H1 (cell line): ENCODE measurements around the gene HSPBP1. TPM values are rescaled to one million over a fixed set of nuclear protein-coding genes. Genes with fewer than 3 reads are reported as not detected.

Experiments
- CTCF ChIA-PET: fragments of 300-600 bp; sonication (Branson Sonifier 250); formaldehyde crosslinking; loops from one replicate; lab custom pipeline; 2021; ENCODE audit not compliant: partially characterized antibody; lab: Charles Lee
- POLR2A ChIA-PET: fragments of 300-600 bp; sonication (Branson Sonifier 250); formaldehyde crosslinking; loops from one replicate; lab custom pipeline; 2021; ENCODE audit warnings: inconsistent platforms; ENCODE audit not compliant: partially characterized antibody; lab: Charles Lee
- DNase-seq, 2 experiments: peaks; one replicate each; pipeline versions ENCODE4 v3.0.0 to v3.0.0-alpha.2; 2010 to 2022; ENCODE audit warnings: low spot score in 2 of 2, low read depth in 1 of 2, mixed read lengths in 1 of 2
- FAIRE-seq: peaks from 2 replicates; lab custom pipeline; 2011; peaks lifted over from hg19 to GRCh38; lab: Jason Lieb, UNC
- H2AFZ ChIP-seq: 2 replicates; pipeline ENCODE4 v1.8.1; 2012; ENCODE audit warnings: low read length, inconsistent platforms
- H2AK5ac ChIP-seq: 2 replicates; pipeline ENCODE4 v1.6.1; 2013; ENCODE audit warnings: low read depth, low read length
- H2BK120ac ChIP-seq: replicated peaks from 2 replicates; pipeline ENCODE3; 2013; ENCODE audit warnings: low read depth, low read length, inconsistent platforms
- H2BK12ac ChIP-seq: 2 replicates; pipeline ENCODE4 v1.6.1; 2013; ENCODE audit warnings: low read depth, low read length
- H2BK15ac ChIP-seq: 2 replicates; pipeline ENCODE4 v1.6.1; 2013; ENCODE audit warnings: low read length
- H2BK20ac ChIP-seq: 2 replicates; pipeline ENCODE4 v1.6.1; 2013; ENCODE audit warnings: low read length
- H2BK5ac ChIP-seq: 2 replicates; pipeline ENCODE4 v1.6.1; 2013; ENCODE audit warnings: low read depth, low read length
- H3K14ac ChIP-seq: 2 replicates; pipeline ENCODE4 v1.6.1; 2013; ENCODE audit warnings: inconsistent platforms; ENCODE audit not compliant: insufficient read length
- H3K18ac ChIP-seq: 2 replicates; pipeline ENCODE4 v1.6.1; 2013; ENCODE audit warnings: low read length; ENCODE audit errors: extremely low read depth
- H3K23ac ChIP-seq: 2 replicates; pipeline ENCODE4 v1.6.1; 2013; ENCODE audit warnings: inconsistent platforms; ENCODE audit not compliant: insufficient read length
- H3K23me2 ChIP-seq: 2 replicates; pipeline ENCODE4 v1.6.1; 2013; ENCODE audit warnings: low read depth, low read length
- H3K27ac ChIP-seq: 2 replicates; pipeline ENCODE4 v1.6.1; 2011; ENCODE audit warnings: low read depth, low read length, inconsistent platforms
- H3K27me3 ChIP-seq, 4 experiments: replicated peaks in 1 of 4; 1 replicate in 1 of 4; 2 replicates in 3 of 4; pipeline versions ENCODE4 v1.6.1 to v1.8.1; 2011 to 2013; ENCODE audit warnings: low read length in 3 of 4, mild to moderate bottlenecking in 3 of 4, inconsistent platforms in 2 of 4, mixed read lengths in 2 of 4, moderate library complexity in 1 of 4; ENCODE audit not compliant: control insufficient read depth in 3 of 4, insufficient read depth in 3 of 4; ENCODE audit errors: extremely low read depth in 1 of 4
- H3K36me3 ChIP-seq, 4 experiments: 2 replicates each; pipeline versions ENCODE4 v1.6.1 to v1.8.1; 2011 to 2013; ENCODE audit warnings: mild to moderate bottlenecking in 4 of 4, low read length in 3 of 4, moderate library complexity in 2 of 4, control low read depth in 1 of 4, inconsistent platforms in 1 of 4; ENCODE audit not compliant: insufficient read depth in 4 of 4, control insufficient read depth in 2 of 4
- H3K4ac ChIP-seq: replicated peaks from 2 replicates; pipeline ENCODE3; 2013; ENCODE audit warnings: low read length, low read depth, mixed read lengths, inconsistent platforms; ENCODE audit not compliant: insufficient read length
- H3K4me1 ChIP-seq, 4 experiments: replicated peaks in 1 of 4; 1 replicate in 1 of 4; 2 replicates in 3 of 4; pipeline versions ENCODE4 v1.6.1 to v1.8.1; 2011 to 2013; ENCODE audit warnings: low read length in 3 of 4, inconsistent platforms in 2 of 4, mixed read lengths in 1 of 4; ENCODE audit not compliant: insufficient read depth in 4 of 4, control insufficient read depth in 3 of 4
- H3K4me2 ChIP-seq, 2 experiments: 2 replicates each; pipeline versions ENCODE4 v1.6.1 to v1.8.1; 2011 to 2013; ENCODE audit warnings: low read depth in 2 of 2, low read length in 2 of 2, control low read depth in 1 of 2, inconsistent platforms in 1 of 2, mild to moderate bottlenecking in 1 of 2; ENCODE audit not compliant: insufficient read depth in 1 of 2
- H3K4me3 ChIP-seq, 4 experiments: fragments of 200-600, 300-600 bp in 1 of 4; sonication (generic), shearing (Covaris generic), sonication (Bioruptor Twin) in 1 of 4; 2 replicates each; pipeline versions ENCODE4 v1.5.1 to v1.8.1; 2011 to 2016; ENCODE audit warnings: low read length in 4 of 4, low read depth in 3 of 4, control low read depth in 2 of 4, inconsistent platforms in 2 of 4, mild to moderate bottlenecking in 2 of 4, mixed read lengths in 1 of 4, moderate library complexity in 1 of 4; ENCODE audit not compliant: insufficient read depth in 2 of 4; ENCODE audit errors: extremely low read depth in 1 of 4
- H3K56ac ChIP-seq: replicated peaks from 2 replicates; pipeline ENCODE3; 2013; ENCODE audit warnings: low read depth, mild to moderate bottlenecking, mixed read lengths, low read length, inconsistent platforms; ENCODE audit not compliant: insufficient read length
- H3K79me1 ChIP-seq: 2 replicates; pipeline ENCODE4 v1.6.1; 2013; ENCODE audit warnings: low read depth, low read length, control low read depth
- H3K79me2 ChIP-seq, 2 experiments: 2 replicates each; pipeline versions ENCODE4 v1.6.1 to v1.8.1; 2012 to 2013; ENCODE audit warnings: low read length in 2 of 2, mild to moderate bottlenecking in 2 of 2, inconsistent platforms in 1 of 2; ENCODE audit not compliant: insufficient read depth in 2 of 2, control insufficient read depth in 1 of 2
- H3K9ac ChIP-seq, 4 experiments: replicated peaks in 1 of 4; 1 replicate in 1 of 4; 2 replicates in 3 of 4; pipeline versions ENCODE4 v1.6.1 to v1.8.1; 2011 to 2013; ENCODE audit warnings: low read depth in 3 of 4, low read length in 3 of 4, control low read depth in 2 of 4, mild to moderate bottlenecking in 2 of 4, moderate library complexity in 2 of 4, inconsistent platforms in 1 of 4; ENCODE audit errors: extremely low read depth in 1 of 4
- H3K9me3 ChIP-seq, 2 experiments: 2 replicates each; pipeline versions ENCODE4 v1.6.1 to v1.8.1; 2012 to 2013; ENCODE audit warnings: mild to moderate bottlenecking in 2 of 2, moderate library complexity in 2 of 2, control low read depth in 1 of 2, inconsistent platforms in 1 of 2, low read depth in 1 of 2, low read length in 1 of 2, mixed read lengths in 1 of 2; ENCODE audit not compliant: insufficient read depth in 2 of 2
- H4K20me1 ChIP-seq, 2 experiments: replicated peaks in 1 of 2; 2 replicates each; pipeline versions ENCODE3 to v1.8.1; 2011 to 2013; ENCODE audit warnings: inconsistent platforms in 2 of 2, low read length in 2 of 2, mild to moderate bottlenecking in 1 of 2; ENCODE audit not compliant: insufficient read depth in 2 of 2, control insufficient read depth in 1 of 2
- H4K5ac ChIP-seq: 2 replicates; pipeline ENCODE4 v1.6.1; 2013; ENCODE audit warnings: low read length, low read depth, mixed read lengths, inconsistent platforms; ENCODE audit not compliant: insufficient read length
- H4K8ac ChIP-seq: 2 replicates; pipeline ENCODE4 v1.8.0; 2013; ENCODE audit warnings: mild to moderate bottlenecking, moderate library complexity, low read length, inconsistent platforms; ENCODE audit not compliant: insufficient read depth; ENCODE audit errors: extremely low read depth
- H4K91ac ChIP-seq: replicated peaks from 2 replicates; pipeline ENCODE3; 2013; ENCODE audit warnings: low read length, mixed read lengths, inconsistent platforms; ENCODE audit not compliant: insufficient read length
- ATF2 ChIP-seq: IDR thresholded peaks from 2 replicates; pipeline ENCODE4 v1.6.1; 2012; ENCODE audit warnings: low read length, inconsistent platforms
- CREB1 ChIP-seq: IDR thresholded peaks from 2 replicates; pipeline ENCODE4 v1.6.1; 2012; ENCODE audit warnings: inconsistent platforms
- GABPA ChIP-seq: IDR thresholded peaks from 2 replicates; pipeline ENCODE4 v1.6.1; 2011; ENCODE audit warnings: mild to moderate bottlenecking, low read length, moderate library complexity, borderline replicate concordance; ENCODE audit not compliant: insufficient read depth
- JUND ChIP-seq: IDR thresholded peaks from 2 replicates; pipeline ENCODE4 v1.6.1; 2011; ENCODE audit warnings: mild to moderate bottlenecking, improper control_type of control experiment, low read length
- MAX ChIP-seq: IDR thresholded peaks from 2 replicates; pipeline ENCODE4 v1.6.1; 2012; ENCODE audit warnings: inconsistent platforms
- PHF8 ChIP-seq: fragments of 200-600 bp; sonication (generic); conservative IDR thresholded peaks from 2 replicates; pipeline ENCODE4 v1.7.1; 2012; ENCODE audit warnings: low read depth, mild to moderate bottlenecking, inconsistent platforms, low read length, moderate library complexity
- POU5F1 ChIP-seq: IDR thresholded peaks from 2 replicates; pipeline ENCODE4 v1.6.1; 2011; ENCODE audit warnings: low read depth, mild to moderate bottlenecking, low read length, moderate library complexity
- SIN3A ChIP-seq, 2 experiments: IDR thresholded peaks in 1 of 2; conservative IDR thresholded peaks in 1 of 2; 2 replicates each; pipeline ENCODE4 v1.6.1; 2011 to 2012; ENCODE audit warnings: low read length in 2 of 2, improper control_type of control experiment in 1 of 2, low read depth in 1 of 2, mild to moderate bottlenecking in 1 of 2
- ZNF274 ChIP-seq: IDR thresholded peaks from 2 replicates; pipeline ENCODE4 v1.7.0; 2012; ENCODE audit warnings: low read length, borderline replicate concordance; ENCODE audit errors: extremely low read depth
- WGBS, 2 experiments: shearing (Covaris generic) in 1 of 2; methylation state at CpG; one replicate each; pipeline versions ENCODE4 v1.1.6 to v1.1.7; 2013 to 2015; ENCODE audit warnings: low lambda C conversion rate in 2 of 2, mixed read lengths in 2 of 2, inconsistent platforms in 1 of 2, low coverage in 1 of 2, missing lambda C conversion rate in 1 of 2; ENCODE audit not compliant: insufficient replicate concordance in 2 of 2, insufficient coverage in 1 of 2, insufficient read length in 1 of 2; ENCODE audit errors: extremely low coverage in 1 of 2, missing lambda C conversion rate in 1 of 2; 5-methylcytosine and 5-hydroxymethylcytosine counted together
- polyA plus RNA-seq, 7 experiments: library from polyadenylated mRNA; depleted of rRNA in 3 of 7; stranded (reverse) in 5 of 7; unstranded in 2 of 7; fragments of >200 nt in 5 of 7; fragments of 200-250 nt in 2 of 7; gene quantifications; 1 replicate in 5 of 7; 2 replicates in 1 of 7; 4 replicates in 1 of 7; pipeline versions ENCODE4 v1.2.1 to v1.2.3, GENCODE V29; 2011 to 2013; ENCODE audit warnings: missing spikeins in 2 of 7, mixed read lengths in 2 of 7
- total RNA-seq: library from RNA; stranded (reverse); fragmentation: NEBNext Ultra II Directional; extraction: Animal tissue kit (Norgen Biotek cat#: 25700); gene quantifications from 2 replicates; pipeline ENCODE4 v1.2.1, GENCODE V29; 2021

The HSPBP1 gene
- total and polyA plus RNA-seq, 2 of the 8 experiments (the other 6 are each of a cell fraction or from before 2014, with no cell fraction given), result 63.4 to 100 TPM

- H4K91ac ChIP-seq, result no peak overlapping the region
- peak overlapping the region; percentile 23; the same call in 1 of the 2 replicates for H4K8ac ChIP-seq
- H3K56ac ChIP-seq, result no peak overlapping the region
- H3K27me3 ChIP-seq, result no peaks in the 10 kb centered on the region
- ChIA-PET POLR2A (interaction anchor here (1.0 to 5.0 kb wide), 8 partner anchors 13 to 150 kb away, joined by 3 to 23 read pairs (median 3); partner anchors contain the start of genes HSPBP1 and UBE2S), CTCF (interaction anchor here (1.1 to 4.7 kb wide), 6 partner anchors 9 to 162 kb away, joined by 3 to 32 read pairs (median 4); no protein-coding TSS in a partner anchor)
- H4K20me1 ChIP-seq, result peaks cover 31 to 37% of the 10 kb centered on the region in 2 experiments
- H2BK12ac ChIP-seq, result no peak overlapping the region
- H3K79me1 ChIP-seq, result peaks cover 22% of the 10 kb centered on the region
- no peaks in the 10 kb centered on the region for H3K36me3 ChIP-seq
- no peak overlapping the region for H3K27ac ChIP-seq
- no peak overlapping the region for H2BK15ac ChIP-seq
- H3K79me2 ChIP-seq, result peaks cover 12 to 67% of the 10 kb centered on the region in 2 experiments
- H2BK5ac ChIP-seq, result no peak overlapping the region
- H2BK20ac ChIP-seq, result no peak overlapping the region
- H3K9ac ChIP-seq, result no peak overlapping the region
- no peak overlapping the region for H3K4ac ChIP-seq
- peak overlapping the region; percentile 78 to 84; a peak in 3 of 4 replicates for H3K4me2 ChIP-seq
- 86% methylated on average over 22 of the region's 22 CpGs; no CpG with 5 or more reads in 1 of the 2 experiments for whole genome bisulfite sequencing, 2 experiments
- FAIRE-seq (no peak), DNase-seq (no peak)
- no peak overlapping the region for H2AFZ ChIP-seq
- peaks cover 13% of the 10 kb centered on the region; the same call in 1 of the 2 replicates for H3K23me2 ChIP-seq
- no peak overlapping the region for H3K18ac ChIP-seq
- H3K23ac ChIP-seq, result no peak overlapping the region
- no peak overlapping the region for H2BK120ac ChIP-seq
- peak overlapping the region in 3 of 4 experiments; percentile 79 to 84 (median 81); a peak in 4 of 8 replicates for H3K4me3 ChIP-seq
- no peak overlapping the region for H4K5ac ChIP-seq
- no peak overlapping the region for H2AK5ac ChIP-seq
- no peak overlapping the region for H3K14ac ChIP-seq
- no peaks in the 10 kb centered on the region for H3K9me3 ChIP-seq
- peaks cover 4 to 25% (median 16%) of the 10 kb centered on the region in 4 experiments; a peak in 6 of 7 replicates for H3K4me1 ChIP-seq
- no peak for TF ChIP-seq SIN3A (conservative IDR thresholded peaks at IDR 0.05 in 1 of 2, IDR thresholded peaks at IDR 0.05 in 1 of 2; ENCODE audit: low read depth in 1 of 2, low read length in 2 of 2)
- TF ChIP-seq CREB1, result no peak
- no peak for TF ChIP-seq ATF2
- TF ChIP-seq GABPA, result no peak
- TF ChIP-seq MAX, result no peak
- no peak for TF ChIP-seq POU5F1
- TF ChIP-seq PHF8, result no peak
- TF ChIP-seq JUND, result no peak
- TF ChIP-seq ZNF274, result no peak
These were observed 23.1 kb downstream of the HSPBP1 start for GRCh38 chr19:55256562-55257460.
